ENCODE results near the gene KCNH3.
A peak's percentile ranks its signal among the peaks of the same experiment; 100 is the strongest.

KCNH3 gene

GRCh38 chr12:49547090-49547690, 8.4 kb downstream of the KCNH3 start:
- DNase-seq (ENCODE audit: low spot score) = no peak

DNA sequence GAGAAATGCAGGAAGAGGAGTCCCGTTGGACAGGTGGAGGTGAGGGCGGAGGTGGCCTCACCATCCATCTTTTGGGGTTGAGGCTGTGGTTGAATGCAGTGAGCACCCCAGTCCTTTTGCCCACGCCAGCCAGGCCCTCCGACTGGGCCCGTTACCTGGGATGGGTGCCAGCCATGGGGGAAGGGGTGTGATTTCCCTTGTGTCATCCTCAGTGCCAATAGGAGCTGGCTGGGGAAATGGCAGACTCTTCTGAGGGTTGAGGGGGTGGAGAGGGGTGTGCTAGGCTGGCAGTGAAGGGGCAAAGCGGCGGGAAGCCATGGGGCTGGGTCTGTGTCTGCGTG, 9.6 kb downstream of the KCNH3 start:
- no peak for DNase-seq (ENCODE audit: low spot score)

DNA sequence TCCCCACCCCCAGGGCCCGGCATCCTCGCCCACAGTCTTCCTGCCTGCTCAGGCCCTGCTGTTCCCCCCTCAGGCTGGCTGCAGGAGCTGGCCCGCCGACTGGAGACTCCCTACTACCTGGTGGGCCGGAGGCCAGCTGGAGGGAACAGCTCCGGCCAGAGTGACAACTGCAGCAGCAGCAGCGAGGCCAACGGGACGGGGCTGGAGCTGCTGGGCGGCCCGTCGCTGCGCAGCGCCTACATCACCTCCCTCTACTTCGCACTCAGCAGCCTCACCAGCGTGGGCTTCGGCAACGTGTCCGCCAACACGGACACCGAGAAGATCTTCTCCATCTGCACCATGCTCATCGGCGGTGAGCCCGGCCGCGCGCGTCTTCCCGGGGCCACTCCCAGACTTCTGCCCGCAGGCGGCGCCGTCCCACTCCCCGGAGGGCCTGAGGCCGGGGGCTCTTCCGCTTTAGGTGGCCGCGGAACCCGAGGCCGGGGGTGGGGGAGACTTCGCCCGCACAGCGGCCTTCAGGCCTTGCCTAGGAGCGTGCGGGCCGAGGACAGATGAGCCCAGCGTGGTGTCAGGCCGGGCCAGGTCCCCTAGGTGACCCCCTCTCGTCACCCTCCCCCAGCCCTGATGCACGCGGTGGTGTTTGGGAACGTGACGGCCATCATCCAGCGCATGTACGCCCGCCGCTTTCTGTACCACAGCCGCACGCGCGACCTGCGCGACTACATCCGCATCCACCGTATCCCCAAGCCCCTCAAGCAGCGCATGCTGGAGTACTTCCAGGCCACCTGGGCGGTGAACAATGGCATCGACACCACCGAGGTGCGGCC, 10.2 kb downstream of the KCNH3 start:
- DNase-seq (ENCODE audit: low spot score) = no peak

DNA sequence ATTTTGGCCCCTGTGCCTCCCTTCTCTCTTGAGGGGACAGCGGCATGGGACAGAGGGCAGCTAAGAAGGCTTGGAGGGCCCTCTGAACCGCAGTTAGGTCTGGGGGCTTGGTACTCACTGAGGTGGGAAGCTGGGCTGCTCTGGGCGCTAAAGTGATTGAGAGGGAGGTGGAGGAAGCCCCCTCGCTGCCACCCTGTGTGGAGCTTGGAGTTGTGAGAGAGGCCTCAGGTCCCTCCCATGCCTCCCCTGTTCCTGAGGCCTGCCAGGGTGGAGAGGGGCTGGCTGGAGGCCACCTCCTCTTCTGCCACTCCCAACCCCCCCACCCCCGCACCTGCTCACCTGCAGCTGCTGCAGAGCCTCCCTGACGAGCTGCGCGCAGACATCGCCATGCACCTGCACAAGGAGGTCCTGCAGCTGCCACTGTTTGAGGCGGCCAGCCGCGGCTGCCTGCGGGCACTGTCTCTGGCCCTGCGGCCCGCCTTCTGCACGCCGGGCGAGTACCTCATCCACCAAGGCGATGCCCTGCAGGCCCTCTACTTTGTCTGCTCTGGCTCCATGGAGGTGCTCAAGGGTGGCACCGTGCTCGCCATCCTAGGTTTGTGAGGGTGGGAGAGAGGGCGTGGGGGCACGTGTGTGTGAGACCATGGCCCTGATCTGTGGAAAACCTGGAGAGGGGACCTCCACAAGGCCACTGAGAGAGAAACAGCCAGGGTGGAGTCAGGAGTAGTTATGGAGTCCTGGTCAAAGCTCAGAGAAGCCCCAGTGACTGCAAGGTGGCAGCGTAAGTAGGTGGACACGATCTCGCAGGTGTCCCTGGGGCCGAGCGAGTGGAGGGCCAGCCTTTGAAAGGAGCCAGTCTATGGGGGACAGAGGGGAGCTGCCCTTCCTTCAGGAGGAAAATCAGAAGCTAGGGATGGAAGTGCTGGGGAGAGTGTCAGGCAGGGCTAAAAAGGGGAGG, 11.2 kb downstream of the KCNH3 start:
- no peak for DNase-seq (ENCODE audit: low spot score)

DNA sequence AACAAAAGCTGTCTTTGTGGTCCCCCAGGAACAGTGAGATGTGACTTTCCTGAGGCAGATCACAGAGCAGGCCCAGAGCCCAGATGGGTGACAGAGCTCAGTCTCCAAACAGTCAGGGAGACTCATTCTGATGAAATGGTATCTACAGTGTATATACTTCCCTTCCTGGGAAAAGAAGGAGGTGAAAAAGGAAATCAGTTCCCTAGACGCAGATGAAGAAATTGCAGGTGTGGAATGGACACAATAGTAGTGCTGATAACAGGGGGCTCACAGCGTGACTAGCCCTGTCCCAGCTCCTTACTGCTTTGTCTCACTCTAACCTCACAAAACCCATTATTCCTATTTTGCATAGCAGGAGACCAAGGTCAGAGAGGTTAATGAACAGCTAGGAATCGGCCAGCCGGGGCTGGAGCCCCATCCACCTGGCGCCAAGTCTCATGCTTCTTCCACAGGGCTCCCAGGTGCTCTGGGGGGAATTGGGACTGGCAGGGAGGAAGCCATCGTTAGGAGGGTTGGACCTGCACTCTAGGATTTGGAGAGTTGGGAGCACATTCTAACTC, 11.9 kb downstream of the KCNH3 start:
- no peak for DNase-seq (ENCODE audit: low spot score)

- DNase-seq (ENCODE audit: low spot score) = no peak
Observed at GRCh38 chr12:49552014-49552413, 13.2 kb downstream of the KCNH3 start.

GRCh38 chr12:49552425-49552824, 13.6 kb downstream of the KCNH3 start:
- DNase-seq (ENCODE audit: low spot score) = no peak

DNA sequence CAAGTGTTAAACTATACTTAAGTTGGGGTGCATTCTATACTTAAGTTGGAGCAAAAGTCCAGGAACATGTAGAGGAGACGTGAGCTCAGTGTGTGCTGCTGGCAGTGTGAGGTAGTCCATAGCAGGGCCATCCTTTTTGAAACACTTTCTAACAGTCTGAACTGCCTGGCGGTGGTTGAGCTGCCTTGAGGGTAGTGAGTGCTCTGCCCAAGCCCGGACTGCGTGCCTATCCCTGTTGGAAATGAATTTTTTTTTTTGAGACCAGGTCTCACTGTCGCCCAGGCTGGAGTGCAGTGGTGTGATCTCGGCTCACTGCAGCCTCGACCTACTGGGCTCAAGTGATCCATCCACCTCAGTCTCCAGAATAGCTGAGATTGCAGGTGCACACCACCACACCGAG, 14.1 kb downstream of the KCNH3 start:
- DNase-seq (ENCODE audit: low spot score) = no peak

GRCh38 chr12:49553512-49554088, 14.8 kb downstream of the KCNH3 start:
- peak; percentile 53 for DNase-seq (ENCODE audit: low spot score)

DNA sequence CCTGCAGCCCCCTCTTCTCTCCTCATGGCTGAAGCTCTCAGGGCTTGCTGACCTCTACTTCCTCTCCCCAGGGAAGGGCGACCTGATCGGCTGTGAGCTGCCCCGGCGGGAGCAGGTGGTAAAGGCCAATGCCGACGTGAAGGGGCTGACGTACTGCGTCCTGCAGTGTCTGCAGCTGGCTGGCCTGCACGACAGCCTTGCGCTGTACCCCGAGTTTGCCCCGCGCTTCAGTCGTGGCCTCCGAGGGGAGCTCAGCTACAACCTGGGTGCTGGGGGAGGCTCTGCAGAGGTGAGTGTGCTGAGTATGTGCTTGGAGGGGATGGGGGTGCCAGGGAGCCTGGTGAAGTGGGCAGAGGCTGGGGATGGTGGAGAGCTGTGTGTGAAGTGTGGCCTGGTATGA, 15.4 kb downstream of the KCNH3 start:
- no peak for DNase-seq (ENCODE audit: low spot score)

- no peak for DNase-seq (ENCODE audit: low spot score)
Observed at GRCh38 chr12:49555631-49556390, 17.0 kb downstream of the KCNH3 start.

DNA sequence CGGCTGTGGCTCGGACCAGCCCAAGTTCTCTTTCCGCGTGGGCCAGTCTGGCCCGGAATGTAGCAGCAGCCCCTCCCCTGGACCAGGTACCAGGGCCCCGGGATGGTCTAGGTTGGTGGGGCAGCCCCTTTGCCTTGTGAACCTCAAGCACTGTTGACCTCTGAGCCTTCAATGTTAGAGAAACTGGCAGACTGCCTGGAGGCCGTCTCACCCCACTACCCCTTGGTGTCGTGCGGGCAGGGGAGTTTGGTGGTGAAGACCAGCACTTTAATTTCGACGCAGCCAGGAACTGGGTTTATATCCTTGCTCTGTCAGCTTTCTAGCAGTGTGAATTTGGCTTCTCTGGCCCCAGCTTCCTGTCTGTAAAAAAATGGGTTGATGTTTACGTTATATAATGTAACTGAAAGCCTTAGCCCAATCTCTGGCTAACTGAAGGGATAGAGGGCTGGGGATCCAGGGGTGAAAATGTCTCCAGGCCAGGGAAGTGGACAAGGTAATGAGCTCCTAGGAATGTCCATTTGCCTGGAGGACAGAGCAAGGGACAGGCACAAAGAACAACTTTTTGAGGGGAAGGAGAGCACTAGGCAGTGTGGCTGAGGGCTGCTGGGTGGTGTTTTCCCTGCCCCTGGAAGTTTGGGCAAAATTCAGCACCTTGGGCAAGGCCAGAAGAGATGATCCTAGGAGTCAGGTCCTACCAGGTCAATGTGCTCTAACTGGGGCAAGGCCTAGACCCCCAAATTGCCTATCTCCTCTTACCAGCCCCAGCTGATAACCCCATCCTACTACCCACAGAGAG, 17.8 kb downstream of the KCNH3 start:
- no peak for DNase-seq (ENCODE audit: low spot score)

DNA sequence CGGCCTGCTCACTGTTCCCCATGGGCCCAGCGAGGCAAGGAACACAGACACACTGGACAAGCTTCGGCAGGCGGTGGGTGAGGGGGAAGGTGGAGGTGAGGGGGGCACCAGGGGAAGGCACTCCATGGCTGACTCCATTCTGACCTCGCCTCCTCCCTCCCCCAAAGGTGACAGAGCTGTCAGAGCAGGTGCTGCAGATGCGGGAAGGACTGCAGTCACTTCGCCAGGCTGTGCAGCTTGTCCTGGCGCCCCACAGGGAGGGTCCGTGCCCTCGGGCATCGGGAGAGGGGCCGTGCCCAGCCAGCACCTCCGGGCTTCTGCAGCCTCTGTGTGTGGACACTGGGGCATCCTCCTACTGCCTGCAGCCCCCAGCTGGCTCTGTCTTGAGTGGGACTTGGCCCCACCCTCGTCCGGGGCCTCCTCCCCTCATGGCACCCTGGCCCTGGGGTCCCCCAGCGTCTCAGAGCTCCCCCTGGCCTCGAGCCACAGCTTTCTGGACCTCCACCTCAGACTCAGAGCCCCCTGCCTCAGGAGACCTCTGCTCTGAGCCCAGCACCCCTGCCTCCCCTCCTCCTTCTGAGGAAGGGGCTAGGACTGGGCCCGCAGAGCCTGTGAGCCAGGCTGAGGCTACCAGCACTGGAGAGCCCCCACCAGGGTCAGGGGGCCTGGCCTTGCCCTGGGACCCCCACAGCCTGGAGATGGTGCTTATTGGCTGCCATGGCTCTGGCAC, 18.5 kb downstream of the KCNH3 start:
- DNase-seq (ENCODE audit: low spot score) = no peak

GRCh38 chr12:49557917-49558215, 19.0 kb downstream of the KCNH3 start:
- DNase-seq (ENCODE audit: low spot score) = no peak

- no peak for DNase-seq (ENCODE audit: low spot score)
Observed at GRCh38 chr12:49558526-49558925, 19.7 kb downstream of the KCNH3 start.

- DNase-seq (ENCODE audit: low spot score) = no peak
Observed at GRCh38 chr12:49559011-49559675, 20.3 kb downstream of the KCNH3 start.

- no peak for DNase-seq (ENCODE audit: low spot score)
Observed at GRCh38 chr12:49560695-49561094, 21.9 kb downstream of the KCNH3 start.

DNA sequence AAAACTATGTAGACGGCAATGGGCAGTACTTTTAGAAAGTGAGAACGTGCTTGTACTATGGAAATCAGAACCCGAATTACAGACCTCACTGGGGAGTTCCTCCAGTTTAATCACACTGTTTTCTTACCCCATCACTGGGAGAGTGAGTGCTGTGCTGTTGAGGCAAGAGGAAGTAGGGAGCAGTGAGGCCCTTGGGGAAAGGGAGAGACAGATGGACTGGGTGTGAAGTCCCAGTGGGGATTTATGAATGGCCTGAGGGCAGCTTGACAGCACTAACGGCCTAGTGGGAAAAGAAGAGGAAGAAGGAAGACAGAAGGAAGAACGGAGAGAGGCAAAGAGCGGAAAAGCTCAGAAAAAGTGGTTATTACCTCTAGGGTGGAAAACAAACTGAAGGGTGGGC, 23.4 kb downstream of the KCNH3 start:
- DNase-seq (ENCODE audit: low spot score) = no peak

DNA sequence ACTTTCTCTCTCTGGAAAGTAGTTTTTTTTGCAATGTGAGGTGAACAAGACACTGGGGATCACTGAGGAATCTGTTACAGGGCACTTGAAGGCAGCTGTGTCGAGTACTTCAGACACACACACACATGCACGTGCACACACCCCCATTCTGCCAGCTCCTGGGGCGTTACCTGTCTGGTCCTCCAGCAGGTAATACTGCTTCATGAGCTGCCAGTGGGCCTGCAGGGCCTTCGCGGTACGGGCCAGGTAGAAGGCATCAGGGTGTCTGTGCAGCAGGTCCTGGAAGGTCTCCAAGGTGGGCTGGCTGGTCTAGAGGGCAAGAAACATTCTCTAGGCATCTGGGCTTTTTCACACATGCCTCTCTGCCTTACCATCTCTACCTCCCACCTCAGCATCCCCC, 24.0 kb downstream of the KCNH3 start:
- DNase-seq (ENCODE audit: low spot score) = no peak

Measured in kidney tubule cell (primary cell).